Mesenchymal stem cell (in vitro differentiated cells and primary cell): ENCODE measurements around the gene RNF31.

Experiments used
- DNase-seq: peaks from one replicate; pipeline ENCODE4 v3.0.0-alpha.2; 2013
- H2AFZ ChIP-seq: one replicate; pipeline ENCODE4 v1.6.1; 2013; ENCODE audit warnings: low read depth, mild to moderate bottlenecking, control low read depth, inconsistent platforms, low read length, moderate library complexity
- H2AK5ac ChIP-seq: 2 replicates; pipeline ENCODE4 v1.6.1; 2013; ENCODE audit warnings: low read length, moderate library complexity, mild to moderate bottlenecking, inconsistent platforms; ENCODE audit not compliant: severe bottlenecking
- H2BK120ac ChIP-seq: one replicate; pipeline ENCODE4 v1.6.1; 2013; ENCODE audit warnings: low read depth, mild to moderate bottlenecking, inconsistent platforms, low read length, moderate library complexity
- H2BK12ac ChIP-seq, 2 experiments: one replicate each; pipeline ENCODE4 v1.6.1; 2013; ENCODE audit warnings: inconsistent platforms in 2 of 2, low read length in 2 of 2, mild to moderate bottlenecking in 2 of 2, moderate library complexity in 2 of 2, control low read depth in 1 of 2
- H2BK15ac ChIP-seq: one replicate; pipeline ENCODE4 v1.6.1; 2013; ENCODE audit warnings: mild to moderate bottlenecking, low read depth, inconsistent platforms; ENCODE audit not compliant: poor library complexity, severe bottlenecking
- H2BK5ac ChIP-seq: 2 replicates; pipeline ENCODE4 v1.6.1; 2013; ENCODE audit warnings: low read depth, mild to moderate bottlenecking, low read length, control low read depth, inconsistent platforms; ENCODE audit not compliant: poor library complexity, severe bottlenecking
- H3K14ac ChIP-seq, 2 experiments: one replicate each; pipeline ENCODE4 v1.6.1; 2013; ENCODE audit warnings: inconsistent platforms in 2 of 2, low read length in 2 of 2, control low read depth in 1 of 2, mild to moderate bottlenecking in 1 of 2, moderate library complexity in 1 of 2
- H3K18ac ChIP-seq, 2 experiments: one replicate each; pipeline ENCODE4 v1.6.1; 2013; ENCODE audit warnings: inconsistent platforms in 2 of 2, low read length in 2 of 2, control low read depth in 1 of 2, low read depth in 1 of 2, mild to moderate bottlenecking in 1 of 2
- H3K23ac ChIP-seq, 2 experiments: one replicate each; pipeline ENCODE4 v1.6.1; 2013; ENCODE audit warnings: inconsistent platforms in 2 of 2, low read length in 2 of 2, mild to moderate bottlenecking in 2 of 2, moderate library complexity in 2 of 2, control low read depth in 1 of 2
- H3K27ac ChIP-seq: 2 replicates; pipeline ENCODE4 v1.5.1; 2013; ENCODE audit warnings: mild to moderate bottlenecking, moderate library complexity, low read length, control low read depth, inconsistent platforms; ENCODE audit not compliant: poor library complexity, severe bottlenecking
- H3K27me3 ChIP-seq, 2 experiments: 2 replicates each; pipeline versions ENCODE4 v1.6.1 to v1.7.0; 2013; ENCODE audit warnings: low read length in 2 of 2, mild to moderate bottlenecking in 2 of 2, moderate library complexity in 2 of 2, control low read depth in 1 of 2, inconsistent platforms in 1 of 2; ENCODE audit not compliant: control insufficient read depth in 1 of 2, insufficient read depth in 1 of 2
- H3K36me3 ChIP-seq, 2 experiments: 2 replicates each; pipeline versions ENCODE4 v1.6.1 to v1.7.0; 2013; ENCODE audit warnings: low read length in 2 of 2, control low read depth in 1 of 2, inconsistent platforms in 1 of 2, low read depth in 1 of 2, mild to moderate bottlenecking in 1 of 2; ENCODE audit not compliant: insufficient read depth in 2 of 2, control insufficient read depth in 1 of 2
- H3K4ac ChIP-seq, 2 experiments: one replicate each; pipeline ENCODE4 v1.6.1; 2013; ENCODE audit warnings: inconsistent platforms in 2 of 2, low read length in 2 of 2, mild to moderate bottlenecking in 2 of 2, moderate library complexity in 2 of 2, control low read depth in 1 of 2, low read depth in 1 of 2
- H3K4me1 ChIP-seq: 2 replicates; pipeline ENCODE4 v1.6.1; 2013; ENCODE audit warnings: low read depth, low read length, control low read depth; ENCODE audit not compliant: control insufficient read depth, insufficient read depth
- H3K4me2 ChIP-seq: 2 replicates; pipeline ENCODE4 v1.6.1; 2013; ENCODE audit warnings: low read length, mild to moderate bottlenecking, inconsistent platforms; ENCODE audit not compliant: poor library complexity, severe bottlenecking
- H3K4me3 ChIP-seq, 2 experiments: 2 replicates each; pipeline versions ENCODE4 v1.5.1 to v1.7.0; 2013; ENCODE audit warnings: low read length in 2 of 2, mild to moderate bottlenecking in 2 of 2, control low read depth in 1 of 2, low read depth in 1 of 2; ENCODE audit not compliant: insufficient read depth in 1 of 2
- H3K79me1 ChIP-seq: replicated peaks from 2 replicates; pipeline ENCODE4 v1.6.1; 2013; ENCODE audit warnings: mild to moderate bottlenecking, control low read depth, low read length, inconsistent platforms; ENCODE audit not compliant: poor library complexity, severe bottlenecking
- H3K9ac ChIP-seq: 2 replicates; pipeline ENCODE4 v1.7.0; 2013; ENCODE audit warnings: mild to moderate bottlenecking, low read length, moderate library complexity
- H3K9me3 ChIP-seq: 2 replicates; pipeline ENCODE4 v1.7.0; 2013; ENCODE audit warnings: mild to moderate bottlenecking, low read length; ENCODE audit not compliant: control insufficient read depth
- H4K8ac ChIP-seq: one replicate; pipeline ENCODE4 v1.6.1; 2013; ENCODE audit warnings: inconsistent platforms, mild to moderate bottlenecking, low read length, moderate library complexity
- H4K91ac ChIP-seq: one replicate; pipeline ENCODE4 v1.6.1; 2013; ENCODE audit warnings: mild to moderate bottlenecking, low read length, inconsistent platforms
- WGBS: methylation state at CpG from one replicate; pipeline ENCODE4 v1.1.7; 2013; ENCODE audit warnings: mixed read lengths; 5-methylcytosine and 5-hydroxymethylcytosine counted together

Gene RNF31

GRCh38 chr14:24190416-24190815 lies 43.1 kb downstream of the RNF31 start:
- Histone ChIP-seq H2AFZ (no peak overlapping the region), H2AK5ac (no peak overlapping the region), H3K4ac (no peak overlapping the region), H4K91ac (no peak overlapping the region), H2BK15ac (no peak overlapping the region), H3K27me3 (no peaks in the 10 kb centered on the region), H3K14ac (no peak overlapping the region), H2BK12ac (no peak overlapping the region), H3K4me1 (peaks cover 14% of the 10 kb centered on the region), H2BK120ac (no peak overlapping the region), H4K8ac (no peak overlapping the region), H3K79me1 (peaks cover 40% of the 10 kb centered on the region), H3K4me3 (peak overlapping the region in 1 of 2 experiments; percentile 9), H3K23ac (no peak overlapping the region), H3K9me3 (no peaks in the 10 kb centered on the region), H3K9ac (no peak overlapping the region), H3K4me2 (no peak overlapping the region), H2BK5ac (no peak overlapping the region), H3K36me3 (peaks cover 45 to 58% of the 10 kb centered on the region in 2 experiments), H3K18ac (no peak overlapping the region), H3K27ac (no peak overlapping the region)
- 96% methylated on average over 8 of the region's 10 CpGs for WGBS
- no peak for DNase-seq

DNA sequence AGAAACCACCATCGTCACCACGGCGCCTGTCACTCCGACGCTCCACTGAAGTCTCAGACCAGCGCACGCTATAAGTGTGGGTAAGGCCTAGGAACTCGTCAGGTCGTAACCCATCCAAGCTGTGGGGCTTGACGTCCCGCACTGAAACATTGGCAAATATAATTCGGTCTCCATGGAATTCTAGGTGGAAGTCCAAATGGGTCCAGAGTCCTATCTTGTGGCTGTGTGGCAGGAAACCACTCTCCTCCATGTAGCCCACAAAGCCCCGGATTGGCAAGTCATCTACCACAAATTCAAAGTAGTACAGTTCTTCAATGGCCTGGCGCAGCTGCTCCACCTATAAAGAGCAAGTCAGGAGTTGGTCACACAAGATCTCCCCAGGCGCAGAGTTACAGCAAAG lies 45.6 kb downstream of the RNF31 start:
- no peak overlapping the region for H2AK5ac ChIP-seq
- no peak overlapping the region for H2BK15ac ChIP-seq
- no peak overlapping the region for H3K4me3 ChIP-seq
- no peak for DNase-seq
- no peaks in the 10 kb centered on the region for H3K27me3 ChIP-seq
- H3K14ac ChIP-seq, result no peak overlapping the region
- no peak overlapping the region for H2AFZ ChIP-seq
- no peak overlapping the region for H4K91ac ChIP-seq
- no peak overlapping the region for H2BK120ac ChIP-seq
- H3K18ac ChIP-seq, result no peak overlapping the region
- H3K4me2 ChIP-seq, result no peak overlapping the region
- no peaks in the 10 kb centered on the region for H3K9me3 ChIP-seq
- no peak overlapping the region for H3K23ac ChIP-seq
- H2BK5ac ChIP-seq, result no peak overlapping the region
- H3K79me1 ChIP-seq, result peaks cover 28% of the 10 kb centered on the region
- H3K9ac ChIP-seq, result no peak overlapping the region
- 98% methylated on average over 14 of the region's 15 CpGs for WGBS
- H3K4ac ChIP-seq, result no peak overlapping the region
- H2BK12ac ChIP-seq, result no peak overlapping the region
- peaks cover 8% of the 10 kb centered on the region for H3K4me1 ChIP-seq
- no peak overlapping the region for H3K27ac ChIP-seq
- H3K36me3 ChIP-seq, result peaks cover 24 to 38% of the 10 kb centered on the region in 2 experiments
- H4K8ac ChIP-seq, result no peak overlapping the region

- H3K18ac ChIP-seq, result no peak overlapping the region
- H3K27me3 ChIP-seq, result no peaks in the 10 kb centered on the region
- H3K27ac ChIP-seq, result no peak overlapping the region
- H3K79me1 ChIP-seq, result peaks cover 29% of the 10 kb centered on the region
- peak overlapping the region; percentile 67 for H3K4me2 ChIP-seq
- peaks cover 9% of the 10 kb centered on the region for H3K4me1 ChIP-seq
- WGBS, result 92% methylated on average over 5 of the region's 7 CpGs
- H3K23ac ChIP-seq, result no peak overlapping the region
- no peak overlapping the region for H2BK15ac ChIP-seq
- H2AFZ ChIP-seq, result no peak overlapping the region
- no peak overlapping the region for H3K14ac ChIP-seq
- H3K9ac ChIP-seq, result peak overlapping the region; percentile 100
- no peaks in the 10 kb centered on the region for H3K9me3 ChIP-seq
- H4K91ac ChIP-seq, result no peak overlapping the region
- H3K4ac ChIP-seq, result no peak overlapping the region
- no peak overlapping the region for H2BK120ac ChIP-seq
- peaks cover 24 to 45% of the 10 kb centered on the region in 2 experiments for H3K36me3 ChIP-seq
- H3K4me3 ChIP-seq, result peak overlapping the region; percentile 82 to 94
- peak overlapping the region in 1 of 2 experiments; percentile 21 for H2BK12ac ChIP-seq
- no peak overlapping the region for H2AK5ac ChIP-seq
- peak; percentile 6 for DNase-seq
- H2BK5ac ChIP-seq, result no peak overlapping the region
- H4K8ac ChIP-seq, result peak overlapping the region; percentile 90
Measured at GRCh38 chr14:24194186-24194872, 47.0 kb downstream of the RNF31 start.

- Histone ChIP-seq H4K91ac (peak overlapping the region; percentile 99), H2AK5ac (no peak overlapping the region), H3K4me3 (peak overlapping the region; percentile 82 to 94), H3K4me1 (peaks cover 9% of the 10 kb centered on the region), H3K9me3 (no peaks in the 10 kb centered on the region), H3K4me2 (peak overlapping the region; percentile 67), H4K8ac (peak overlapping the region; percentile 90), H3K36me3 (peaks cover 23 to 41% of the 10 kb centered on the region in 2 experiments), H3K79me1 (peaks cover 31% of the 10 kb centered on the region), H2BK15ac (peak overlapping the region; percentile 93), H2BK5ac (no peak overlapping the region), H3K27me3 (no peaks in the 10 kb centered on the region), H3K23ac (no peak overlapping the region), H2BK120ac (peak overlapping the region; percentile 94), H3K18ac (peak overlapping the region in 1 of 2 experiments; percentile 99), H2BK12ac (no peak overlapping the region), H3K27ac (no peak overlapping the region), H3K4ac (peak overlapping the region; percentile 95 to 98), H2AFZ (no peak overlapping the region), H3K9ac (peak overlapping the region; percentile 100), H3K14ac (no peak overlapping the region)
- 71% methylated on average over 8 of the region's 8 CpGs for whole genome bisulfite sequencing
- DNase-seq, result no peak
Measured at GRCh38 chr14:24194873-24195185, 47.5 kb downstream of the RNF31 start.
